GM10266 (cell line): ENCODE results near the gene TMEM131L.
"Not testable (repeated sequence)": the region's sequence is repeated elsewhere in the genome, so short reads cannot be mapped to it uniquely, and the experiment has no call there.

Experiments
- DNase-seq: peaks from one replicate; pipeline ENCODE4 v3.0.0; 2012; ENCODE audit errors: extremely low spot score
- CTCF ChIP-seq: IDR thresholded peaks from 2 replicates; pipeline ENCODE4 v1.5.1; 2012; ENCODE audit warnings: mild to moderate bottlenecking, low read depth; ENCODE audit not compliant: control insufficient read depth, insufficient read depth; ENCODE audit errors: missing control alignments

The TMEM131L gene

GRCh38 chr4:153448003-153448731 is 18.0 kb upstream of the TMEM131L start:
- DNase-seq = no peak
- no peak for TF ChIP-seq CTCF

- DNase-seq = no peak
- TF ChIP-seq CTCF = no peak
Measured at GRCh38 chr4:153449338-153449737, 16.8 kb upstream of the TMEM131L start.

- no peak for TF ChIP-seq CTCF
Measured at GRCh38 chr4:153450544-153450917, 15.6 kb upstream of the TMEM131L start.

GRCh38 chr4:153451145-153451544 is 15.0 kb upstream of the TMEM131L start:
- DNase-seq = not testable (repeated sequence)

More at GRCh38 chr4:153450544-153450917, 15.6 kb upstream of the TMEM131L start:
- no peak for DNase-seq

GRCh38 chr4:153451911-153452657 is 14.1 kb upstream of the TMEM131L start:
- TF ChIP-seq CTCF = no peak
- no peak for DNase-seq

GRCh38 chr4:153452658-153453378 is 13.3 kb upstream of the TMEM131L start:
- TF ChIP-seq CTCF = no peak
- DNase-seq = no peak

GRCh38 chr4:153453402-153453801 is 12.8 kb upstream of the TMEM131L start:
- no peak for TF ChIP-seq CTCF
- DNase-seq = no peak
